Measurements from ENCODE around the gene MTX2.
"Not testable (repeated sequence)": the region's sequence is repeated elsewhere in the genome, so short reads cannot be mapped to it uniquely, and the experiment has no call there.

Gene MTX2

DNA sequence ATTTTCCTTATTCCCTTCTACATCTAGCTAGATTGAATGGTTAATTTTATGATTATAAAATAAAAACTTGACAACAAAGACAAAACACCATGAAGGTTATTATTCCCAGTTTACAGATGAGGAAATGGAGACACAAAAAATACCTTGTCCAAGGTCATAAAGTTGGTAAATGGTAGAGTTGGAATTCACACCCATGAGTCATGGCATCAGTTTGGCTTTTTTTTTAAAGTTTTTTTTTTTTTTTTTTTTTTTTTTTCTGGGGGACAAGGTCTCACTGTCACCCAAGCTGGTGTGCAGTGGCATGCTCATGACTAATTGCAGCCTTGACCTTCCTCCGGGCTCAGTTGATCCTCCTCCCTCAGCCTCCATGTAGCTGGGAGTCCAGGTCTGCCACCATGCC is 70.0 kb downstream of the MTX2 start:
- no peak for DNase-seq (ENCODE audit: low spot score)
- TF ChIP-seq, protein P1, sequence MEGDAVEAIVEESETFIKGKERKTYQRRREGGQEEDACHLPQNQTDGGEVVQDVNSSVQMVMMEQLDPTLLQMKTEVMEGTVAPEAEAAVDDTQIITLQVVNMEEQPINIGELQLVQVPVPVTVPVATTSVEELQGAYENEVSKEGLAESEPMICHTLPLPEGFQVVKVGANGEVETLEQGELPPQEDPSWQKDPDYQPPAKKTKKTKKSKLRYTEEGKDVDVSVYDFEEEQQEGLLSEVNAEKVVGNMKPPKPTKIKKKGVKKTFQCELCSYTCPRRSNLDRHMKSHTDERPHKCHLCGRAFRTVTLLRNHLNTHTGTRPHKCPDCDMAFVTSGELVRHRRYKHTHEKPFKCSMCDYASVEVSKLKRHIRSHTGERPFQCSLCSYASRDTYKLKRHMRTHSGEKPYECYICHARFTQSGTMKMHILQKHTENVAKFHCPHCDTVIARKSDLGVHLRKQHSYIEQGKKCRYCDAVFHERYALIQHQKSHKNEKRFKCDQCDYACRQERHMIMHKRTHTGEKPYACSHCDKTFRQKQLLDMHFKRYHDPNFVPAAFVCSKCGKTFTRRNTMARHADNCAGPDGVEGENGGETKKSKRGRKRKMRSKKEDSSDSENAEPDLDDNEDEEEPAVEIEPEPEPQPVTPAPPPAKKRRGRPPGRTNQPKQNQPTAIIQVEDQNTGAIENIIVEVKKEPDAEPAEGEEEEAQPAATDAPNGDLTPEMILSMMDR (IDR thresholded peaks at IDR 0.05; ENCODE audit: borderline replicate concordance, control extremely low read depth, extremely low read depth, insufficient read depth, missing control alignments) = no peak
- in situ Hi-C loops (cut with MboI; ENCODE audit: low sequenced_read_pairs, unreplicated experiment) = no loop called here

- in situ Hi-C loops (cut with MboI; ENCODE audit: low sequenced_read_pairs, unreplicated experiment) = no loop called here
- DNase-seq (ENCODE audit: low spot score) = no peak
- TF ChIP-seq, protein P1 (IDR thresholded peaks at IDR 0.05; ENCODE audit: borderline replicate concordance, control extremely low read depth, extremely low read depth, insufficient read depth, missing control alignments) = no peak
These were observed 87.0 kb downstream of the MTX2 start for GRCh38 chr2:176356251-176356650.

DNA sequence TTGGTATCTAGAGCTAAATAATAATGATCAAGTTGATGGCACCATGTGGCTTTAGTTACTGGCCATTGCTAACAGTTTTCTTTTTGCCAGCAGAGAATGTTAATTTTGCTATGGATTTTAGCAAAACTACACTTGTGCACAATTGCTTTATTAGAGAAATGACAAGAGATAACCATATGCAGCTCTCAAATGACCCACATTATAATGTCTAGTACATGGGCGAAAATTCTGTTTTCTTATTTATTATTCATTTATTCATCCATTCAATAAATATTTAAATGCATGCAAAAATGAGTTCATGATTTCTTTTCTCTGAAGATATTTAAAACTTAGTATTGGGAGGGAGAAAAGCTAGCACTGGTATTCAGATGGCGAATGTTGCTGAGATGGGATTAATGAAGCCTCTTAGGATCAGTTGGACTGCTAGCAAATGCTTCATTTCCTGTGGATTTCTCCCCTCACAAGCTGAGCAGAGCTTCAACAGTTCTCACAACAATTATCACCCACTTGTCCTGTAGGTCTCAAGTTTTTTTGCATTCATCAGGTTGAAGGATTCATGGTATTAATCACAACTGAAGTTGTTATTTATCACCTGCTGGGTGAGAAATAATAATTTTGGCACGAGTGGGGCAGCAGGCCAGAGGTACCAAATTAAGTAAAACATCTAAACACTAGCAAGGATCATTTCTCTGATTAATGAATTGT is 95.2 kb downstream of the MTX2 start:
- in situ Hi-C loops (cut with MboI; ENCODE audit: low sequenced_read_pairs, unreplicated experiment) = no loop called here
- TF ChIP-seq, protein P1 (IDR thresholded peaks at IDR 0.05; ENCODE audit: borderline replicate concordance, control extremely low read depth, extremely low read depth, insufficient read depth, missing control alignments) = no peak

DNA sequence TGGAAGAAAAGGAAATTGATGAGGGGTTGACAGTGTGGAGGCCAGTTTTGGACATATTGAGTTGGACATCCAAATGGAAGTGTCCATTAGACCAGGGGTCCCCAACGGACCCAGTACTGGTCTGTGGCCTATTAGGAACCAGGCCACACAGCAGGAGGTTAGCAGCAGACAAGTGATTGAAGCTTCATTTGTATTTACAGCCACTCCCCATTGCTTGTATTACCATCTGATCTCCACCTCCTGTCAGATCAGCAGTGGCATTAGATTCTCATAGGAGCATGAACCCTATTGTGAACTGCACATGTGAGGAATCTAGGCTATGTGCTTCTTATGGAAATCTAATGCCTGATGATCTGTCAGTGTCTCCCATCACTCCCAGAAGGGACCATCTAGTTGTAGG is 99.1 kb downstream of the MTX2 start:
- in situ Hi-C loops (cut with MboI; ENCODE audit: low sequenced_read_pairs, unreplicated experiment) = no loop called here
- DNase-seq (ENCODE audit: low spot score) = no peak
- TF ChIP-seq, protein P1 (IDR thresholded peaks at IDR 0.05; ENCODE audit: borderline replicate concordance, control extremely low read depth, extremely low read depth, insufficient read depth, missing control alignments) = no peak

More for the DNA sequence above, 95.2 kb downstream of the MTX2 start:
- DNase-seq (ENCODE audit: low spot score) = no peak

DNA sequence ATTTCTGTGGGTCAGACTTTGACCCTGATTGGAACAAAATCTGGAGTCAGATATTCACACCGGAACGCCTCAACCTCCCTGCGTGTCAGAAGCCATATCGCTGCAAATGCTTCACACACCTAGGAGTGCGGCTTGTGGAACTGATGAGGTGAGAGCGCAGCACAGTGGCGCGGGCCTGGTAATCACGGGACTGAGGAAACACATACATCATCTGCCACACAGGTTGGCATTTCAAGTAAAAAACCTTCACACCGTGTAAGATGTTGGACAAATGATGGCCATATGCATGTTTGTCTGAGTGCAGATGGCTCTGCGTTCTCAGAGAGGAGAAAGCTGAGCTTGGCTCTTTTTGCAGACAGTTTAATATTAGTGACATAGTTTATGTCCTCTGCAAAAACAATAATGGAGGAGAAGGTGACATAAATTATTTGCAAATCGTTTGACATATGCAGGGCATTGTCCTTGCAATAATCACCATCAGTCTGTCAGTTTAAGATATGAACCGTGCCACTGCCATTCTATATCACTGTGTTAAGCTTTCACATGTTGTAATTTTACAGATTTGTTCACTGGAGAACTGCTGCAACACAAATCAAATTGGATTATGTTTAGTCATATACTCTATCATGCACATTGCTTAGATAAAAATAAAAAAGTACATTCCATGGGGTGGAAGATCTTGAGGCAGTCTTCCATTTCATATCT is 101.4 kb downstream of the MTX2 start:
- TF ChIP-seq, protein P1 (IDR thresholded peaks at IDR 0.05; ENCODE audit: borderline replicate concordance, control extremely low read depth, extremely low read depth, insufficient read depth, missing control alignments) = no peak
- in situ Hi-C loops (cut with MboI; ENCODE audit: low sequenced_read_pairs, unreplicated experiment) = no loop called here
- no peak for DNase-seq (ENCODE audit: low spot score)

DNA sequence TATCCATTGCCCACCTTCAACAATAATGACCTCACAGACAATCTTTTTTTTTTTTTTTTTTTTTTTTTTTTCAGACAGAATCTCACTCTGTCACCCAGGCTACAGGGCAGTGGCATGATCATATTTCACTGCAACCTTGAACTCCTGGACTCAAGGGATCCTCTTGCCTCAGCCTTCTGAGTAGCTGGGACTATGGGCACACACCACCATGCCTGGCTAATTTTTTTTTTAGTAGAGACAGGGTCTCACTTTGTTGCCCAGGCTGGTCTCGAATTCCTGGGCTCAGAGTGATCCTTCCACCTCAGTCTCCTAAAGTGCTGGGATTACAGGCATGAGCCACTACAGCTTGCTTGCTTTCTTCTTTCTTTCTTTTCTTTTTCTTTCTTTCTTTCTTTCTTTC is 103.9 kb downstream of the MTX2 start:
- in situ Hi-C loops (cut with MboI; ENCODE audit: low sequenced_read_pairs, unreplicated experiment); DNase-seq (ENCODE audit: low spot score): not testable (repeated sequence)

DNA sequence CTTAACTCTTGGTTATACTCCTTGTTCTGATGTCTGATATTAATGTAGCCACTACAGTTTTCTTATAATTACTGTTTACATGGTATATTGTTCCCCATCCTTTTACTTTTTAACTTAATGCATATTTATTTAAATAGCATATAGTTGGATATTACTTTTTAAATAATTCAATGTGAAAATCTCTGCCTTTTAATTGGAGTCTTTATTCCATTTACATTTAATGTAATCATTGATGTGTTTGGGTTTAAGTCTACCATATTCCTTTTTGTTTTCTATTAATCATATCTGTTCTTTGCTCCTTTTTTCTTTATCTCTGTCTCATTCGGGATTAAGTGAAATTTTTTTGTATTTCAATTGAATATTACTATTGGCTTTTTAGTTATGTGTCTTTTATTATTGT is 109.1 kb downstream of the MTX2 start:
- DNase-seq (ENCODE audit: low spot score) = no peak
- in situ Hi-C loops (cut with MboI; ENCODE audit: low sequenced_read_pairs, unreplicated experiment) = no loop called here
- TF ChIP-seq, protein P1 (IDR thresholded peaks at IDR 0.05; ENCODE audit: borderline replicate concordance, control extremely low read depth, extremely low read depth, insufficient read depth, missing control alignments) = no peak

Data from GM13976 (cell line).